Smooth muscle cell (in vitro differentiated cells): ENCODE results near the gene OR13J1. TPM values are rescaled to one million over a fixed set of nuclear protein-coding genes. Genes with fewer than 3 reads are reported as not detected.

ENCODE experiments used
- DNase-seq: peaks from one replicate; lab custom pipeline; 2025; ENCODE audit not compliant: unreplicated experiment; lab: John Stamatoyannopoulos, UW
- H2AFZ ChIP-seq: fragments of 200-600 bp; sonication (generic); 2 replicates; pipeline ENCODE4 v1.6.0; 2016; ENCODE audit warnings: antibody characterized with exemption, low read depth, mild to moderate bottlenecking
- H3F3A ChIP-seq: fragments of 200-600 bp; sonication (generic); 2 replicates; pipeline ENCODE4 v1.6.0; 2017; ENCODE audit warnings: antibody characterized with exemption, low read depth
- H3K27ac ChIP-seq: fragments of 200-600 bp; sonication (generic); 2 replicates; pipeline ENCODE4 v1.5.1; 2016; ENCODE audit warnings: low read depth, mild to moderate bottlenecking
- H3K27me3 ChIP-seq: fragments of 200-600 bp; sonication (generic); 2 replicates; pipeline ENCODE4 v1.6.1; 2016; ENCODE audit warnings: low read depth, mild to moderate bottlenecking
- H3K36me3 ChIP-seq: fragments of 200-600 bp; sonication (generic); 2 replicates; pipeline ENCODE4 v1.5.1; 2016; ENCODE audit warnings: low read depth
- H3K4me1 ChIP-seq: fragments of 200-600 bp; sonication (generic); 2 replicates; pipeline ENCODE4 v1.5.1; 2016; ENCODE audit warnings: low read depth
- H3K4me2 ChIP-seq: fragments of 200-600 bp; sonication (generic); 2 replicates; pipeline ENCODE4 v1.6.0; 2016; ENCODE audit warnings: mild to moderate bottlenecking
- H3K4me3 ChIP-seq: fragments of 200-600 bp; sonication (generic); 2 replicates; pipeline ENCODE4 v1.5.1; 2016; ENCODE audit warnings: mild to moderate bottlenecking
- H3K79me2 ChIP-seq: fragments of 200-600 bp; sonication (generic); 2 replicates; pipeline ENCODE4 v1.6.0; 2016; ENCODE audit warnings: low read depth, mild to moderate bottlenecking
- H3K9ac ChIP-seq: fragments of 200-600 bp; sonication (generic); 2 replicates; pipeline ENCODE4 v1.6.0; 2016; ENCODE audit warnings: low read depth
- H3K9me3 ChIP-seq: fragments of 200-600 bp; sonication (generic); replicated peaks from 2 replicates; pipeline ENCODE4 v1.5.1; 2016; ENCODE audit warnings: low read depth
- H4K20me1 ChIP-seq: fragments of 200-600 bp; sonication (generic); 2 replicates; pipeline ENCODE4 v1.6.0; 2016; ENCODE audit warnings: low read depth
- CTCF ChIP-seq: fragments of 200-600 bp; sonication (generic); IDR thresholded peaks from 2 replicates; pipeline ENCODE4 v1.5.1; 2017; ENCODE audit warnings: borderline replicate concordance, mild to moderate bottlenecking, antibody characterized with exemption; ENCODE audit not compliant: insufficient read depth, poor library complexity, severe bottlenecking
- WGBS: methylation state at CpG from one replicate; pipeline ENCODE4 v1.1.7; 2016; ENCODE audit warnings: low lambda C conversion rate; 5-methylcytosine and 5-hydroxymethylcytosine counted together
- polyA plus RNA-seq: library from polyadenylated mRNA; unstranded; fragments of >200 nt; fragmentation: Nextera tagmentation; extraction: Ambion mirVana; gene quantifications from 2 replicates; pipeline ENCODE4 v1.2.1, GENCODE V29; 2016
- total RNA-seq: library from RNA; depleted of rRNA; stranded (reverse); fragments of >200 nt; gene quantifications from 2 replicates; pipeline ENCODE4 v1.2.3, GENCODE V29; 2014

OR13J1 gene
- total and polyA plus RNA-seq, 2 experiments from 2014 or later: not detected

- Histone ChIP-seq H3K4me1 (no peaks in the 10 kb centered on the region), H3K79me2 (no peaks in the 10 kb centered on the region), H2AFZ (no peak overlapping the region), H3K4me2 (no peak overlapping the region), H3K4me3 (no peak overlapping the region), H3K27ac (no peak overlapping the region), H3K9ac (no peak overlapping the region), H3F3A (no peaks in the 10 kb centered on the region), H3K9me3 (no peaks in the 10 kb centered on the region), H3K27me3 (peaks cover 15% of the 10 kb centered on the region), H4K20me1 (no peaks in the 10 kb centered on the region), H3K36me3 (no peaks in the 10 kb centered on the region)
- no peak for DNase-seq
- 74% methylated on average over 12 of the region's 12 CpGs for WGBS
- no peak for TF ChIP-seq CTCF
Observed at GRCh38 chr9:35861161-35861897, 8.9 kb downstream of the OR13J1 start.

DNA sequence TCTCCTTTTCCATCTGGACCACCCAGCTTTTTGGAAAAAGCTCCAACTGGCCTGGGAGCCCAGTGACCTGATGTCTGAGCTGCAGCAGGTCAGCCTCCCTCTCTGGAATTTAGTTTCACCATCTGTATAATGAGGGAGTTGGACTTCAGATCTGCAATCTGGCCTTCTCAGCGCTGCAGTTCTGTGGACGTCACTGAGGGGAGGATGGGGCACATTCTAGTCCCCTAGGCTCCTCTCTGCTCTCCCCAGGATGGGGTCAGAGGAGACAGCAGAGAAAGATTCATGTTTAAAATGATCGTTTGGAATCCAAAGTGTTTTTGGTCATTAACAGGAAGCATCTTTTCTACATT is 10.2 kb downstream of the OR13J1 start:
- whole genome bisulfite sequencing: 87% methylated on average over 3 of the region's 3 CpGs
- no peaks in the 10 kb centered on the region for H3K4me1 ChIP-seq
- no peak overlapping the region for H3K27ac ChIP-seq
- no peak overlapping the region for H3K9ac ChIP-seq
- no peak overlapping the region for H3K4me3 ChIP-seq
- no peaks in the 10 kb centered on the region for H4K20me1 ChIP-seq
- no peaks in the 10 kb centered on the region for H3K36me3 ChIP-seq
- no peak overlapping the region for H3K4me2 ChIP-seq
- no peak for TF ChIP-seq CTCF
- H2AFZ ChIP-seq: no peak overlapping the region
- no peaks in the 10 kb centered on the region for H3F3A ChIP-seq
- H3K27me3 ChIP-seq: peaks cover 15% of the 10 kb centered on the region
- no peak for DNase-seq
- no peaks in the 10 kb centered on the region for H3K9me3 ChIP-seq
- H3K79me2 ChIP-seq: no peaks in the 10 kb centered on the region

- H3K79me2 ChIP-seq: no peaks in the 10 kb centered on the region
- no peak for DNase-seq
- H3K27me3 ChIP-seq: peaks cover 13% of the 10 kb centered on the region
- no peaks in the 10 kb centered on the region for H3K4me1 ChIP-seq
- H4K20me1 ChIP-seq: no peaks in the 10 kb centered on the region
- H3K4me2 ChIP-seq: no peak overlapping the region
- no peaks in the 10 kb centered on the region for H3F3A ChIP-seq
- no peaks in the 10 kb centered on the region for H3K36me3 ChIP-seq
- WGBS: 81% methylated on average over 16 of the region's 16 CpGs
- no peaks in the 10 kb centered on the region for H3K9me3 ChIP-seq
- no peak for TF ChIP-seq CTCF
- no peak overlapping the region for H3K9ac ChIP-seq
- H3K4me3 ChIP-seq: no peak overlapping the region
- no peak overlapping the region for H2AFZ ChIP-seq
- no peak overlapping the region for H3K27ac ChIP-seq
Observed at GRCh38 chr9:35859310-35859989, 10.8 kb downstream of the OR13J1 start.
